NOMO-1 treated with DMSO at 0.1 percent for 48 hours (cell line): ENCODE measurements around the gene ROM1.
A peak's percentile ranks its signal among the peaks of the same experiment; 100 is the strongest.
"Not testable (repeated sequence)": the region's sequence is repeated elsewhere in the genome, so short reads cannot be mapped to it uniquely, and the experiment has no call there.

Source experiments
- DNase-seq: peaks from one replicate; lab custom pipeline; 2025; ENCODE audit not compliant: unreplicated experiment; lab: John Stamatoyannopoulos, UW

Gene ROM1

GRCh38 chr11:62648185-62648966, 35.3 kb downstream of the ROM1 start:
- no peak for DNase-seq

- no peak for DNase-seq
These were observed 35.9 kb downstream of the ROM1 start for GRCh38 chr11:62648967-62649364.

GRCh38 chr11:62649486-62649885, 36.4 kb downstream of the ROM1 start:
- DNase-seq: no peak

GRCh38 chr11:62650283-62650682, 37.2 kb downstream of the ROM1 start:
- DNase-seq: not testable (repeated sequence)

- no peak for DNase-seq
These were observed 39.3 kb downstream of the ROM1 start for GRCh38 chr11:62652161-62653006.

DNA sequence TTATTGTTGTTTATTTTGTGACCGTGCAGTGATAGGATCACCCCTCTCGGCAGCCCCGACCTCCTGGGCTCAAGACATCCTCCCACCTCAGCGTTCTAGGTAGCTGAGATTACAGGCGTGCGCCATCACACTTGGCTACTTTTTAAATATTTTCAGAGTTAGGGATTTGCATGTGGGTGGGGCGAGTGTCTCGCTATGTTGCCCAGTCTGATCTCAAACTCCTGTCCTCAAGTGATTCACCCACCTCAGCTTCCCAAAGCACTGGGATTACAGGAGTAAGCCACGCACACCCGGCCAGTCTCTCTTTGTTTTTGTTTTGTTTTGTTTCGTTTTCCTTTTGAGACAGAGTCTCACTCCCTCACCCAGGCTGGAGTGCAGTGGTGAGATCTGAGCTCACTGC, 41.2 kb downstream of the ROM1 start:
- no peak for DNase-seq

- DNase-seq: peak; percentile 38
These were observed 43.9 kb downstream of the ROM1 start for GRCh38 chr11:62656796-62657429.

GRCh38 chr11:62664405-62665074, 51.5 kb downstream of the ROM1 start:
- DNase-seq: peak; percentile 77
